HEK293 (cell line): ENCODE data around the gene NR1H3.

ENCODE experiments used
- CTCF ChIA-PET: fragments of 350-600 bp; formaldehyde crosslinking; extraction: SDS; loops from one replicate; lab custom pipeline; 2021; ENCODE audit warnings: antibody characterized with exemption; lab: Yijun Ruan, JAX
- POLR2A ChIA-PET: fragments of 300-600 bp; formaldehyde crosslinking; extraction: SDS; loops from one replicate; lab custom pipeline; 2020; ENCODE audit warnings: antibody characterized with exemption, inconsistent platforms; lab: Yijun Ruan, JAX
- H3K27ac ChIP-seq: fragments of 200-500 bp; sonication (Bioruptor generic); 2 replicates; pipeline ENCODE4 v1.5.1; 2014; ENCODE audit warnings: low read depth, low read length, control low read depth, inconsistent platforms; ENCODE audit errors: extremely low read depth
- H3K36me3 ChIP-seq, 2 experiments: fragments of 200-500 bp in 1 of 2; sonication (Bioruptor generic) in 1 of 2; 1 replicate in 1 of 2; 2 replicates in 1 of 2; pipeline ENCODE4 v1.5.1; 2014 to 2017; ENCODE audit warnings: inconsistent platforms in 2 of 2, low read length in 2 of 2; ENCODE audit not compliant: control insufficient read depth in 2 of 2, insufficient read depth in 1 of 2
- H3K4me1 ChIP-seq: fragments of 200-500 bp; sonication (Bioruptor generic); 2 replicates; pipeline ENCODE4 v1.5.1; 2014; ENCODE audit warnings: mild to moderate bottlenecking, low read length, inconsistent platforms; ENCODE audit not compliant: control insufficient read depth, insufficient read depth
- H3K4me3 ChIP-seq: 2 replicates; pipeline ENCODE4 v1.5.1; 2011; ENCODE audit warnings: low read depth, mild to moderate bottlenecking, control low read depth, low read length, moderate library complexity
- H3K9me3 ChIP-seq: fragments of 200-500 bp; sonication (Bioruptor generic); 2 replicates; pipeline ENCODE4 v1.5.1; 2014; ENCODE audit warnings: low read depth, low read length, inconsistent platforms; ENCODE audit not compliant: control insufficient read depth, insufficient read depth
- BCL11A ChIP-seq: fragments of 450-650 bp; formaldehyde crosslinking; IDR thresholded peaks from 2 replicates; pipeline ENCODE4 v1.5.1; 2016; ENCODE audit warnings: low read depth, missing biosample characterization, missing genetic modification characterization
- BCL11B ChIP-seq: fragments of 450-650 bp; formaldehyde crosslinking; IDR thresholded peaks from 2 replicates; pipeline ENCODE4 v1.5.1; 2016; ENCODE audit warnings: low read depth, missing biosample characterization, missing genetic modification characterization
- KLF9 ChIP-seq: fragments of 450-650 bp; formaldehyde crosslinking; IDR thresholded peaks from 2 replicates; pipeline ENCODE4 v1.5.1; 2016; ENCODE audit warnings: missing biosample characterization, missing genetic modification characterization, low read depth
- MEIS1 ChIP-seq: sonication (generic); formaldehyde crosslinking; IDR thresholded peaks from 2 replicates; pipeline ENCODE4 v1.8.1; 2022; ENCODE audit warnings: missing genetic modification reagents, mild to moderate bottlenecking, borderline replicate concordance
- SALL2 ChIP-seq: fragments of 450-650 bp; formaldehyde crosslinking; IDR thresholded peaks from 2 replicates; pipeline ENCODE4 v1.5.0; 2017; ENCODE audit warnings: missing biosample characterization, mild to moderate bottlenecking, missing genetic modification characterization, borderline replicate concordance
- SCRT2 ChIP-seq: fragments of 450-650 bp; formaldehyde crosslinking; IDR thresholded peaks from 2 replicates; pipeline ENCODE4 v1.5.1; 2016; ENCODE audit warnings: missing biosample characterization, missing genetic modification characterization
- ZBTB8A ChIP-seq: fragments of 450-650 bp; formaldehyde crosslinking; IDR thresholded peaks from 2 replicates; pipeline ENCODE4 v1.5.1; 2016; ENCODE audit warnings: missing biosample characterization, missing genetic modification characterization
- ZFP37 ChIP-seq: fragments of 450-650 bp; formaldehyde crosslinking; IDR thresholded peaks from 2 replicates; pipeline ENCODE4 v1.5.1; 2016; ENCODE audit warnings: missing biosample characterization, missing genetic modification characterization
- ZFP69B ChIP-seq: fragments of 450-650 bp; formaldehyde crosslinking; IDR thresholded peaks from 2 replicates; pipeline ENCODE4 v1.5.1; 2016; ENCODE audit warnings: missing biosample characterization, missing genetic modification characterization
- ZNF155 ChIP-seq: fragments of 450-650 bp; formaldehyde crosslinking; IDR thresholded peaks from 2 replicates; pipeline ENCODE4 v1.5.1; 2016; ENCODE audit warnings: missing biosample characterization, missing genetic modification characterization
- ZNF214 ChIP-seq: fragments of 450-650 bp; formaldehyde crosslinking; IDR thresholded peaks from 2 replicates; pipeline ENCODE4 v1.5.1; 2017; ENCODE audit warnings: missing biosample characterization, mild to moderate bottlenecking, missing genetic modification characterization, borderline replicate concordance
- ZNF248 ChIP-seq: fragments of 450-650 bp; formaldehyde crosslinking; IDR thresholded peaks from 2 replicates; pipeline ENCODE4 v1.5.1; 2017; ENCODE audit warnings: missing biosample characterization, missing genetic modification characterization
- ZNF266 ChIP-seq: fragments of 450-650 bp; formaldehyde crosslinking; IDR thresholded peaks from 2 replicates; pipeline ENCODE4 v1.5.1; 2016; ENCODE audit warnings: missing biosample characterization, missing genetic modification characterization, low read depth
- ZNF324 ChIP-seq: fragments of 450-650 bp; formaldehyde crosslinking; IDR thresholded peaks from 2 replicates; pipeline ENCODE4 v1.5.1; 2016; ENCODE audit warnings: missing biosample characterization, missing genetic modification characterization
- ZNF544 ChIP-seq: fragments of 450-650 bp; formaldehyde crosslinking; IDR thresholded peaks from 2 replicates; pipeline ENCODE4 v1.5.0; 2017; ENCODE audit warnings: missing biosample characterization, missing genetic modification characterization
- ZNF624 ChIP-seq: fragments of 450-650 bp; formaldehyde crosslinking; IDR thresholded peaks from 2 replicates; pipeline ENCODE4 v1.5.1; 2017; ENCODE audit warnings: missing biosample characterization, missing genetic modification characterization
- ZNF677 ChIP-seq: fragments of 450-650 bp; IDR thresholded peaks from 2 replicates; pipeline ENCODE4 v1.5.0; 2018; ENCODE audit warnings: missing biosample characterization, mild to moderate bottlenecking, missing genetic modification characterization, moderate library complexity
- ZNF76 ChIP-seq: fragments of 450-650 bp; formaldehyde crosslinking; IDR thresholded peaks from 2 replicates; pipeline ENCODE4; 2016; ENCODE audit warnings: low read depth, missing biosample characterization, missing genetic modification characterization, borderline replicate concordance
- ZNF792 ChIP-seq: fragments of 450-650 bp; formaldehyde crosslinking; IDR thresholded peaks from 2 replicates; pipeline ENCODE4 v1.5.1; 2016; ENCODE audit warnings: missing biosample characterization, missing genetic modification characterization
- TF ChIP-seq, protein P1 (sequence below): fragments of 450-650 bp; formaldehyde crosslinking; IDR thresholded peaks from 2 replicates; pipeline ENCODE4 v1.5.1; 2017; ENCODE audit warnings: missing biosample characterization, mild to moderate bottlenecking, missing genetic modification characterization, moderate library complexity
- TF ChIP-seq, protein P2 (sequence below): fragments of 450-650 bp; formaldehyde crosslinking; conservative IDR thresholded peaks from 2 replicates; pipeline ENCODE4 v1.5.1; 2016; ENCODE audit warnings: low read depth, missing biosample characterization, missing genetic modification characterization
- TF ChIP-seq, protein P3 (sequence below): fragments of 450-650 bp; formaldehyde crosslinking; IDR thresholded peaks from 2 replicates; pipeline ENCODE4 v1.5.1; 2017; ENCODE audit warnings: missing biosample characterization, missing genetic modification characterization

The NR1H3 gene

DNA sequence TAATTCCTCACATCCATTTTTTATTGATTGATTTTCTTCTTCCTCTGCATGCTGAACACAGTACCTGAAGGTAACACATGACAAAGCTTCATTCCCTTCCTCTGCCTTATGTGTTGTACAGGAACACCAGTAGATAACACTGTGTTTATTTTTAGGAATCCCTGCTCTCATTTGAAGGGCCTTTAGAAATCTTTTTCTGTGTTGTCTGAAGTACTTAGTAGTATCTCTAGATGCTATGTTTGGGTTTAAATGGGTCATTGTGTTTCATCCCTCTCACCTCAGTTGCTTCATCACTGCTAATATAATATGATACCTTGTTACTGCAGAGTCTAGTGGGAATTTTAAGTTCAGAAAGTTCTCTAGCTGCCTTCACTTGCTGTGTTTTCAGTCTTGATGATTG, 22.3 kb downstream of the NR1H3 start:
- ChIA-PET POLR2A (interaction anchor here (1.7 kb wide), 1 partner anchor 31 kb away, joined by 5 read pairs; the partner anchor contains the start of gene ACP2), CTCF (interaction anchor here (1.0 to 1.3 kb wide), 3 partner anchors 9 to 101 kb away, joined by 3 to 8 read pairs (median 4); partner anchors contain the start of gene NR1H3)
- TF ChIP-seq ZFP69B (tag by site-specific recombination) (no peak), KLF9 (tag by site-specific recombination) (no peak), ZNF324 (no peak), ZNF155 (tag by site-specific recombination) (no peak), SCRT2 (no peak), BCL11B (tag by site-specific recombination) (no peak), ZNF214 (tag by site-specific recombination) (no peak), ZNF677 (tag by site-specific recombination) (no peak), ZNF624 (no peak), ZNF792 (no peak), BCL11A (tag by site-specific recombination) (no peak), ZNF248 (tag by site-specific recombination) (no peak), ZNF266 (tag by site-specific recombination) (no peak), ZNF544 (tag by site-specific recombination) (no peak), ZBTB8A (tag by site-specific recombination) (no peak), MEIS1 (CRISPR knock-in tag) (no peak), ZNF76 (tag by site-specific recombination) (no peak)
- TF ChIP-seq, protein P1, sequence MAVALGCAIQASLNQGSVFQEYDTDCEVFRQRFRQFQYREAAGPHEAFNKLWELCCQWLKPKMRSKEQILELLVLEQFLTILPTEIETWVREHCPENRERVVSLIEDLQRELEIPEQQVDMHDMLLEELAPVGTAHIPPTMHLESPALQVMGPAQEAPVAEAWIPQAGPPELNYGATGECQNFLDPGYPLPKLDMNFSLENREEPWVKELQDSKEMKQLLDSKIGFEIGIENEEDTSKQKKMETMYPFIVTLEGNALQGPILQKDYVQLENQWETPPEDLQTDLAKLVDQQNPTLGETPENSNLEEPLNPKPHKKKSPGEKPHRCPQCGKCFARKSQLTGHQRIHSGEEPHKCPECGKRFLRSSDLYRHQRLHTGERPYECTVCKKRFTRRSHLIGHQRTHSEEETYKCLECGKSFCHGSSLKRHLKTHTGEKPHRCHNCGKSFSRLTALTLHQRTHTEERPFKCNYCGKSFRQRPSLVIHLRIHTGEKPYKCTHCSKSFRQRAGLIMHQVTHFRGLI (tag by site-specific recombination), result no peak
- TF ChIP-seq, protein P2, sequence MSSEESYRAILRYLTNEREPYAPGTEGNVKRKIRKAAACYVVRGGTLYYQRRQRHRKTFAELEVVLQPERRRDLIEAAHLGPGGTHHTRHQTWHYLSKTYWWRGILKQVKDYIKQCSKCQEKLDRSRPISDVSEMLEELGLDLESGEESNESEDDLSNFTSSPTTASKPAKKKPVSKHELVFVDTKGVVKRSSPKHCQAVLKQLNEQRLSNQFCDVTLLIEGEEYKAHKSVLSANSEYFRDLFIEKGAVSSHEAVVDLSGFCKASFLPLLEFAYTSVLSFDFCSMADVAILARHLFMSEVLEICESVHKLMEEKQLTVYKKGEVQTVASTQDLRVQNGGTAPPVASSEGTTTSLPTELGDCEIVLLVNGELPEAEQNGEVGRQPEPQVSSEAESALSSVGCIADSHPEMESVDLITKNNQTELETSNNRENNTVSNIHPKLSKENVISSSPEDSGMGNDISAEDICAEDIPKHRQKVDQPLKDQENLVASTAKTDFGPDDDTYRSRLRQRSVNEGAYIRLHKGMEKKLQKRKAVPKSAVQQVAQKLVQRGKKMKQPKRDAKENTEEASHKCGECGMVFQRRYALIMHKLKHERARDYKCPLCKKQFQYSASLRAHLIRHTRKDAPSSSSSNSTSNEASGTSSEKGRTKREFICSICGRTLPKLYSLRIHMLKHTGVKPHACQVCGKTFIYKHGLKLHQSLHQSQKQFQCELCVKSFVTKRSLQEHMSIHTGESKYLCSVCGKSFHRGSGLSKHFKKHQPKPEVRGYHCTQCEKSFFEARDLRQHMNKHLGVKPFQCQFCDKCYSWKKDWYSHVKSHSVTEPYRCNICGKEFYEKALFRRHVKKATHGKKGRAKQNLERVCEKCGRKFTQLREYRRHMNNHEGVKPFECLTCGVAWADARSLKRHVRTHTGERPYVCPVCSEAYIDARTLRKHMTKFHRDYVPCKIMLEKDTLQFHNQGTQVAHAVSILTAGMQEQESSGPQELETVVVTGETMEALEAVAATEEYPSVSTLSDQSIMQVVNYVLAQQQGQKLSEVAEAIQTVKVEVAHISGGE (tag by site-specific recombination), result no peak
- TF ChIP-seq, protein P3, sequence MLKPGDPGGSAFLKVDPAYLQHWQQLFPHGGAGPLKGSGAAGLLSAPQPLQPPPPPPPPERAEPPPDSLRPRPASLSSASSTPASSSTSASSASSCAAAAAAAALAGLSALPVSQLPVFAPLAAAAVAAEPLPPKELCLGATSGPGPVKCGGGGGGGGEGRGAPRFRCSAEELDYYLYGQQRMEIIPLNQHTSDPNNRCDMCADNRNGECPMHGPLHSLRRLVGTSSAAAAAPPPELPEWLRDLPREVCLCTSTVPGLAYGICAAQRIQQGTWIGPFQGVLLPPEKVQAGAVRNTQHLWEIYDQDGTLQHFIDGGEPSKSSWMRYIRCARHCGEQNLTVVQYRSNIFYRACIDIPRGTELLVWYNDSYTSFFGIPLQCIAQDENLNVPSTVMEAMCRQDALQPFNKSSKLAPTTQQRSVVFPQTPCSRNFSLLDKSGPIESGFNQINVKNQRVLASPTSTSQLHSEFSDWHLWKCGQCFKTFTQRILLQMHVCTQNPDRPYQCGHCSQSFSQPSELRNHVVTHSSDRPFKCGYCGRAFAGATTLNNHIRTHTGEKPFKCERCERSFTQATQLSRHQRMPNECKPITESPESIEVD (tag by site-specific recombination), result no peak
- no peak overlapping the region for H3K27ac ChIP-seq
- no peak overlapping the region for H3K4me3 ChIP-seq
- H3K36me3 ChIP-seq, result peaks cover 12 to 88% of the 10 kb centered on the region in 2 experiments
- no peaks in the 10 kb centered on the region for H3K4me1 ChIP-seq
- no peaks in the 10 kb centered on the region for H3K9me3 ChIP-seq

DNA sequence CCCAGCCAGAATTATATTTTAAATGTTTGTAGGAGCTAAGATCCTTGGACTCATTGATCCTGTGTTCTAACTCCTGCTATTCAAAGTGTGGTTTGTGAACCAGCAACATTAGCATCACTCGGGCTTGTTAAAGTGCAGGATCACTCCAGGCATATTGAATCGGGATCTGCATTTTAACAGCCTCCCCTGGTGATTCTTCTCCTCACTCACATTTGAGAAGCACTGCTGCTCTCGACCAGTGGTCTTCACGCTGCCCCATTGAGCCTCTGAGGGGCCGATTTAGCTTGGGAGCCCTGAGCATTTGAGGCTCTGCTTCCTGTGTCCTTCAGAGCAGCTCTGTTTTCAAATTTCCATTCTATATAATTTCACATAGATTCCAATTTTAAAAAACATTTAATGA, 23.1 kb downstream of the NR1H3 start:
- Histone ChIP-seq H3K9me3 (no peaks in the 10 kb centered on the region), H3K4me1 (no peaks in the 10 kb centered on the region), H3K4me3 (no peak overlapping the region), H3K27ac (no peak overlapping the region), H3K36me3 (peaks cover 12 to 88% of the 10 kb centered on the region in 2 experiments)
- CTCF ChIA-PET, result interaction anchor here (1.2 to 1.3 kb wide), 2 partner anchors 9 to 101 kb away, joined by 3 to 8 read pairs; no protein-coding TSS in a partner anchor
- POLR2A ChIA-PET, result interaction anchor here (1.7 kb wide), 1 partner anchor 32 kb away, joined by 5 read pairs; the partner anchor contains the start of gene ACP2
- TF ChIP-seq ZFP37 (tag by site-specific recombination) (no peak), ZNF266 (tag by site-specific recombination) (no peak), SALL2 (no peak)
- TF ChIP-seq, all 188 proteins: peak for 0
